Transverse colon (tissue), 3 donors: ENCODE data around the gene ZBP1.

Experiments
- CTCF ChIP-seq, 5 experiments: fragments of 200-600 bp in 3 of 5; fragments of 450-650 bp in 2 of 5; sonication (generic) in 3 of 5; IDR thresholded peaks; 1 replicate in 2 of 5; 2 replicates in 3 of 5; pipeline ENCODE4 v1.5.1; 2016 to 2017; ENCODE audit warnings: antibody characterized with exemption in 5 of 5, inconsistent platforms in 3 of 5, mild to moderate bottlenecking in 2 of 5, moderate library complexity in 1 of 5
- POLR2A ChIP-seq: fragments of 450-650 bp; IDR thresholded peaks from one replicate; pipeline ENCODE4 v1.6.1; 2016; ENCODE audit warnings: antibody characterized with exemption, mild to moderate bottlenecking, moderate library complexity

- TF ChIP-seq CTCF (IDR thresholded peaks at IDR 0.05) (no peak), POLR2A (peak; percentile 21)
Observed at GRCh38 chr20:57571782-57572416, 48.3 kb downstream of the ZBP1 start.
